ENCODE measurements around the gene AMZ2.

DNA sequence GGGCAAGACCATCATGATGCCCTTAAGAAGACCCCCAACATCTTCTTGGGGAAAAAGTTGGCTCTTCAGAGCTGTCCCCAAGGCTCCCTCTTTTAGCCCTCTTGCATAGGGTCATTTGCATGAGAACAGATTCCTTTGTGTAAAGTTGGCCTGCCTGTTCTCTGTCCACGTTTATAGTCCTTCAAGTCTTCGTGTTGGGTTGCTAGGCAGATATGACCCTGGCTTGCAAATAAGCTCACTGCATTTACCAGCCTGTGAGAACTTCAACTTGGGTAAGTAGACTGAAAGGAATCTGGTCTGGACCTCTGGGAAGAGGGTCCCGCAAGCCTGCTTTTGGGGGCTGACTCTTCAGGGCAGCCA, 46.3 kb downstream of the AMZ2 start:
- TF ChIP-seq CTCF (IDR thresholded peaks at IDR 0.05) (no peak), ZFX (IDR thresholded peaks at IDR 0.05; ENCODE audit: borderline replicate concordance) (no peak)
